K562 (cell line): Measurements from ENCODE around the gene AGK. TPM values are rescaled to one million over a fixed set of nuclear protein-coding genes. Genes with fewer than 3 reads are reported as not detected.

Experiments used
- ATAC-seq: fragments of 200-7000 bp; cut with Tn5 transposase; 3 replicates; pipeline ENCODE4 v1.9.1; 2020; ENCODE audit warnings: moderate library complexity
- BruUV-seq: library from RNA; stranded (reverse); fragments of 400-500 nt; replicated peaks from 2 replicates; lab custom pipeline; 2021; lab: Mats Ljungman, UMichigan
- CTCF ChIA-PET: fragments of 300-600 bp; formaldehyde crosslinking; extraction: SDS; loops from one replicate; lab custom pipeline; 2021; ENCODE audit warnings: low intra/inter-chr PET ratio; lab: Yijun Ruan, JAX
- POLR2A ChIA-PET: fragments of 300-600, 350-650 bp; sonication (Branson Sonifier 250); formaldehyde crosslinking; extraction: SDS; loops from one replicate; lab custom pipeline; 2021; ENCODE audit warnings: antibody characterized with exemption, inconsistent platforms; lab: Yijun Ruan, JAX
- DNase-seq, 4 experiments: peaks; one replicate each; pipeline versions ENCODE4 v3.0.0 to v3.0.0-alpha.2; 2011 to 2018; ENCODE audit warnings: low spot score in 3 of 4, mixed read lengths in 3 of 4; ENCODE audit errors: extremely low read depth in 1 of 4
- FAIRE-seq: peaks from 2 replicates; lab custom pipeline; 2011; peaks lifted over from hg19 to GRCh38; lab: Jason Lieb, UNC
- H2AFZ ChIP-seq: 2 replicates; pipeline ENCODE4 v1.6.0; 2011; ENCODE audit warnings: low read depth, low read length, control low read depth, inconsistent platforms
- H3K27ac ChIP-seq: fragments of 200-600 bp; 3 replicates; pipeline ENCODE4 v1.8.0; 2011; ENCODE audit warnings: low read depth, mild to moderate bottlenecking, control low read depth, inconsistent platforms, low read length, moderate library complexity, mixed read lengths; ENCODE audit errors: extremely low read depth
- H3K27me3 ChIP-seq, 2 experiments: fragments of 300-600 bp in 1 of 2; 2 replicates in 1 of 2; 3 replicates in 1 of 2; pipeline versions ENCODE4 v1.6.0 to v1.8.0; 2011; ENCODE audit warnings: inconsistent platforms in 2 of 2, low read length in 2 of 2, mild to moderate bottlenecking in 1 of 2, mixed read lengths in 1 of 2, moderate library complexity in 1 of 2; ENCODE audit not compliant: control insufficient read depth in 2 of 2, insufficient read depth in 2 of 2
- H3K36me3 ChIP-seq: fragments of 300-600 bp; 3 replicates; pipeline ENCODE4 v1.8.0; 2011; ENCODE audit warnings: mild to moderate bottlenecking, low read length, inconsistent platforms; ENCODE audit not compliant: control insufficient read depth, insufficient read depth
- H3K4me1 ChIP-seq, 2 experiments: fragments of 200-600 bp in 1 of 2; replicated peaks in 1 of 2; 2 replicates in 1 of 2; 3 replicates in 1 of 2; pipeline versions ENCODE4 v1.5.1 to v1.8.0; 2011; ENCODE audit warnings: inconsistent platforms in 2 of 2, low read length in 2 of 2, mild to moderate bottlenecking in 1 of 2, mixed read lengths in 1 of 2, moderate library complexity in 1 of 2; ENCODE audit not compliant: control insufficient read depth in 2 of 2, insufficient read depth in 2 of 2
- H3K4me2 ChIP-seq: 2 replicates; pipeline ENCODE4 v1.6.1; 2011; ENCODE audit warnings: low read length, control low read depth, inconsistent platforms, mixed read lengths; ENCODE audit not compliant: insufficient read depth
- H3K4me3 ChIP-seq: fragments of 200-600 bp; sonication (generic), shearing (Covaris generic); 2 replicates; pipeline ENCODE4 v1.5.1; 2016; ENCODE audit warnings: control low read depth, inconsistent platforms
- H3K79me2 ChIP-seq: fragments of 200-600 bp; 3 replicates; pipeline ENCODE4 v1.8.0; 2011; ENCODE audit warnings: low read length, inconsistent platforms; ENCODE audit not compliant: control insufficient read depth, insufficient read depth
- H3K9ac ChIP-seq, 2 experiments: 2 replicates each; pipeline versions ENCODE4 v1.6.0 to v1.6.1; 2011; ENCODE audit warnings: low read depth in 2 of 2, low read length in 2 of 2, control low read depth in 1 of 2, inconsistent platforms in 1 of 2, mild to moderate bottlenecking in 1 of 2, mixed read lengths in 1 of 2; ENCODE audit not compliant: insufficient read depth in 1 of 2
- H3K9me1 ChIP-seq: one replicate; pipeline ENCODE4 v1.6.0; 2011; ENCODE audit warnings: inconsistent platforms, mild to moderate bottlenecking, low read length, moderate library complexity; ENCODE audit not compliant: control insufficient read depth, insufficient read depth
- H3K9me3 ChIP-seq: replicated peaks from 2 replicates; pipeline ENCODE4 v1.5.1; 2011; ENCODE audit warnings: low read depth, low read length, inconsistent platforms; ENCODE audit not compliant: control insufficient read depth, insufficient read depth
- H4K20me1 ChIP-seq: replicated peaks from 2 replicates; pipeline ENCODE4 v1.6.1; 2011; ENCODE audit warnings: low read length, inconsistent platforms, mixed read lengths; ENCODE audit not compliant: control insufficient read depth, insufficient read depth
- HDGF ChIP-seq: fragments of 450-650 bp; IDR thresholded peaks from 2 replicates; pipeline ENCODE4 v1.6.1; 2016
- PRPF4 ChIP-seq: fragments of 200-400 bp; formaldehyde crosslinking; IDR thresholded peaks from one replicate; pipeline ENCODE4 v1.6.1; 2017; ENCODE audit warnings: low read length, low read depth, mild to moderate bottlenecking; ENCODE audit not compliant: insufficient read depth, poor library complexity, severe bottlenecking
- ZBTB40 ChIP-seq, 2 experiments: fragments of 450-650 bp in 1 of 2; sonication (generic) in 1 of 2; formaldehyde crosslinking in 1 of 2; IDR thresholded peaks; 2 replicates each; pipeline versions ENCODE4 v1.7.1 to v1.9.0; 2016 to 2022; ENCODE audit warnings: inconsistent platforms in 1 of 2, mild to moderate bottlenecking in 1 of 2, missing genetic modification reagents in 1 of 2
- ZNF75A ChIP-seq: fragments of 450-650 bp; formaldehyde crosslinking; IDR thresholded peaks from 2 replicates; pipeline ENCODE4 v1.4.0; 2020; ENCODE audit warnings: mild to moderate bottlenecking
- ZNF76 ChIP-seq: fragments of 250-450 bp; sonication (Bioruptor Pico); IDR thresholded peaks from 2 replicates; pipeline ENCODE4 v1.4.0; 2020; ENCODE audit warnings: mild to moderate bottlenecking, moderate library complexity, borderline replicate concordance
- WGBS: fragments of 100-300 bp; shearing (Covaris generic); methylation state at CpG from one replicate; pipeline ENCODE4 v1.1.6; 2016; ENCODE audit warnings: low coverage, mixed read lengths; ENCODE audit not compliant: insufficient coverage; ENCODE audit errors: missing lambda C conversion rate; 5-methylcytosine and 5-hydroxymethylcytosine counted together
- in situ Hi-C: fragments of 300-500 bp; cut with MboI; formaldehyde crosslinking; loops from 4 replicates; pipeline ENCODE4 v1.15.0; 2018; ENCODE audit warnings: inconsistent platforms, mixed read lengths
- intact Hi-C: fragments of 100-400 bp; cut with micrococcal nuclease; formaldehyde crosslinking; loops from 2 replicates; pipeline ENCODE4 v1.14.2; 2022
- polyA plus RNA-seq, 8 experiments: library from polyadenylated mRNA; depleted of rRNA in 4 of 8; stranded (reverse) in 5 of 8; unstranded in 3 of 8; fragments of >200 nt; fragmentation: Nextera tagmentation in 2 of 8; fragmentation: Illumina TruSeq in 1 of 8; extraction: Ambion mirVana in 2 of 8; extraction: Trizol in 1 of 8; gene quantifications; 2 replicates each; pipeline versions ENCODE4 v1.2.1 to v1.2.3, GENCODE V29; 2011 to 2014; ENCODE audit warnings: inconsistent platforms in 1 of 8, missing spikeins in 1 of 8
- total RNA-seq, 7 experiments: library from RNA; depleted of rRNA in 6 of 7; stranded (reverse); fragments of >200 nt in 6 of 7; fragmentation: Illumina TruSeq in 2 of 7; extraction: Trizol in 2 of 7; gene quantifications; 2 replicates each; pipeline versions ENCODE4 v1.2.1 to v1.2.3, GENCODE V29; 2011 to 2021; ENCODE audit warnings: low replicate concordance in 1 of 7

The AGK gene
- total and polyA plus RNA-seq, 9 of the 15 experiments (the other 6 are each of a cell fraction or from before 2014, with no cell fraction given): 50.7 to 128 (median 71.8) TPM

- in situ Hi-C loops: no loop called here
- ATAC-seq: no peak
Observed at GRCh38 chr7:141634065-141634464, 82.9 kb downstream of the AGK start.

More at GRCh38 chr7:141634065-141634464, 82.9 kb downstream of the AGK start:
- Histone ChIP-seq H2AFZ (no peak overlapping the region), H3K9me3 (no peaks in the 10 kb centered on the region), H3K4me1 (peaks cover 0 to 3% of the 10 kb centered on the region in 2 experiments; a peak in 3 of 5 replicates), H3K27ac (no peak overlapping the region), H3K27me3 (no peaks in the 10 kb centered on the region), H3K79me2 (no peaks in the 10 kb centered on the region), H3K9ac (no peak overlapping the region), H3K4me3 (no peak overlapping the region), H3K36me3 (peaks cover 29% of the 10 kb centered on the region; the same call in 1 of the 3 replicates), H4K20me1 (no peaks in the 10 kb centered on the region), H3K9me1 (no peaks in the 10 kb centered on the region), H3K4me2 (no peak overlapping the region)
- POLR2A ChIA-PET: interaction anchor here (0.6 to 0.8 kb wide), 3 partner anchors 15 to 984 kb away, joined by 3 read pairs; no protein-coding TSS in a partner anchor
- DNase-seq: no peak
- BruUV-seq: no TSS peak
- TF ChIP-seq ZBTB40 (IDR thresholded peaks at IDR 0.05) (no peak), ZBTB40 (CRISPR knock-in tag; IDR thresholded peaks at IDR 0.05) (no peak), ZNF76 (CRISPR knock-in tag) (no peak), ZNF75A (no peak), PRPF4 (no peak), HDGF (no peak)
- WGBS: 83% methylated on average over 5 of the region's 5 CpGs
- CTCF ChIA-PET: no interaction called here
- FAIRE-seq: no peak
- intact Hi-C loops: no loop called here
